ENCODE measurements around the gene MYO18A. TPM values are rescaled to one million over a fixed set of nuclear protein-coding genes. Genes with fewer than 3 reads are reported as not detected.

The MYO18A gene
- total RNA-seq, 1 experiment from 2014 or later: 8.4 TPM

DNA sequence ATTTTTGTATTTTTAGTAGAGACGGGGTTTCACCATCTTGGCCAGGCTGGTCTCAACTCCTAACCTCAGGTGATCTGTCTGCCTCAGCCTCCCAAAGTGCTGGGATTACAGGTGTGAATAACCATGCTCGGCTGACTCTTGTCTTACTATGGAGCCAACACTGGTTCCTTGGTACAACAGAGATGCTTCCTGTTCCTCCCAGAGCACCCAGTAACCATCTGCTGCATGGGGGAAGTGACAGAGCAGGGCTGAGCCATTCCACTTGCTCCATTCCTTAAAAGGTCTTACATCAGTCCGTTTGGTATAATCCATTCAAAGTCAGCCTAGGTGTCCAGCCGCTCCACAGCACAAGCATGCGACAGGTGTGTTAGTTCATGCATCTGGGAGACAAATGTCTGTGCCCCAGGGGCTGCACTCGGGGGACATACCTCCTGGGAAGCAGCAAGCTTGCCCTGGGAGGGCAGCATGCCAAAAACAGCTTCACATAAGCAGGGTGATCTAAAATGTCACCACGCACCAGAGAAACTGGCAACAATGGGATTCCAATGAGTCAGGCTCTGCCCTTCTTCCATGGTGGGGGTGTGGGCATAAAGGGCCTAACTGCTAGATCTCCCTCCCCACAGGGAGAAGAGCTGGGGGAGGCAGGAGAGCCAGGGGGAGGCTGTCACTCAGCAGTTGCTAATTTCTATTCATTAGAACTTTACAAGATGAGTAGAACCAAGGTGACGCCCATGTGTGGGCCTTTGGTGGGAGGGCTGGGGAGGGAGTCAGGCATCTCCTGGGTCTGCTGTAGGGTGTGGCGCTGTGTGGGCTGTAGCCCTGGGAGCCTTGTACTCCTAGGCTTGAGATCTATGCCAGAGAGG, 101.8 kb downstream of the MYO18A start:
- DNase-seq (ENCODE audit: low spot score): peak; percentile 20

DNA sequence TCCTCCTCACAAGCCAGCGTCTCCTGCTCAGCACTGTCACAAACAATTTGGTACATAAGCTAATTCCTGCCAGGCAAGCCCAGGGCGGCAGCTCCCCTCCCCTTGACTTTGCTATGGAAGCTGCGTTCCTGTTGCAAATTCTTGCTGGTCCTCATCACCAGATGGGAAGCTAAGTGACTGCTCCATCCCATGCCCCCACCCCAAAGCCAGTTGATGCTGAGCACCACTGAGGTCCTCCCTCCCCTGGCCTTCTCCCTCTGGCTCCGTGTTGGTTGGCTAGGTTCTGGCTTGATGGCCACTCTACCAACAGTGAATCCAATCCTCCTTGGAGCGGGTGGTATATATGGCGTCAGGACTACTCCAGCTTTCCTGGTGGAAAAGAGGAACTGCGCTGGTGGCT, 102.9 kb downstream of the MYO18A start:
- no peak for DNase-seq (ENCODE audit: low spot score)

DNA sequence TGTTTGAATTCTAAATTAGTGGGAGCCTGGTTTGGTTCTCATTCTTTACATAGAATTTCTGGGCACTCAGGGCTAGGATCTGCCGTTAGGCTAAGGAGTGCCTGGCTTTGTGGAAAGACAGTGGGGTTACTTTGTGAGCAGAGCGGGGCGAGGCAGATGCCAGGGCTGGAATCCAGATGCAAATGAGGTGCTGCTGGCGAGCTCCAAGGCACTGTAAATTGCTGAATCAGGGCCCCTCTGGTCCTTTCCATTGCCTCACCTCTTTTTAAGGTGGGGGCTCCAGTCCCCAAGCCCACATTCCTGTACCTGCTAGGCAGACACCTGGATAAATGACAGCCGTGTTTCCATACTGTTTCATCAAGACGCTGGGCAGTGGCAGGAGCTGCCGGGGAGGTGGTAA, 103.5 kb downstream of the MYO18A start:
- no peak for DNase-seq (ENCODE audit: low spot score)

DNA sequence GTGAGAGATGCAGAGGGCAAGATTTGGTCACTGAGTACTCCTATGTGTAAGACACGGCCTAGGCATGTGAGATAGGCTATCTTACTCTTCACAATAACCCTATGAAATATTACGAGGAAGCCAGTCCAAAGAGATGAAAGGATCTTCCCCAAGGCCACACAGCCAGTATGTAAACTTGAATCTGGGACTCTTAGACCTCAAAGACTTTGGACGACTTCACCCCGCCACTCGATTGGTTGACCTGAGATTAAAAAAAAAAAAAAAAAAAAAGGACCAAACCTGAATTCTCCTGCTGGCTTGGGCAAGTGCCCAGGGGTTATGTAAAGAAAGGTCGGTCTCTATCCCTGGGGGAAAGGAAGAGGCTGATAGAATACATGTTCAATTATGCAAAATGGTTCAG, 104.1 kb downstream of the MYO18A start:
- no peak for DNase-seq (ENCODE audit: low spot score)

DNA sequence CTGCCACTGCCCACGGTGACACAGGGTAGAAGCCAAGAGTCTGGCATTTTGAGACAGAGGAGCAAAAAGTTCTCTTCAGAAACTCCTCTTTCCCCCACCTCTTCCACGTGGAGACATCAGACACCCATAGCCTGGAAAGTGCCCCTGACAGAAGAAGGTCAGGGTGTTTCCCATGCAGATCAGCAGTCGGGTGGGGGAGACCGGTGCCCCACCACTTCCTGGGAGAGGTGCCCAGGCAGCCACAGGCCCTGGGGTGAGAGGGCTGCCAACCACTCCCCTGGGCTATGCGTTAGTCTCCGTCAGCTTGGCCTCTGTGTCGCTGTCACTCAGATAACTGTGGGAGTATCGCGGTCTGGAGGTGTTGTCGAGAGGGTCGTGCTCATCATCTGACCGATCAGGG, 105.7 kb downstream of the MYO18A start:
- no peak for DNase-seq (ENCODE audit: low spot score)

DNA sequence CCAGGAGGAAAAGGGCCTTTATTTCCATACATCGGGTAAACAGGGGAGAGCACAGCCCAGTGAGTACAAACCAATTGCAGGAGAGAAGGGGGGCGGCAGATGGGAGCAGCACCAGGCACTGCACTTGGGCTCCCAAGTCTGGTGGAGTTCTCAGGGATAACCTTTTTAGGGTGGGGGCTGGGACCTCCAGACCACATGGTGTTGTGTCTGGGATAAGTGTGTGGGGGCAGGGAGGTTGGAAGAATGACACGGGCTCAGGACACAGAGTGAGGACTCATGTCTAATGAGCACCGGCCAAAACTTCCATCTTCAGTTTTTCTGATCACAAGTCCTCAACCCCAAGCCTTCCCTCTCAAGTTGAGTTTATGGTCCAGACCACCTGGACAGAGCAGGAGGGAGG, 106.7 kb downstream of the MYO18A start:
- DNase-seq (ENCODE audit: low spot score): no peak

DNA sequence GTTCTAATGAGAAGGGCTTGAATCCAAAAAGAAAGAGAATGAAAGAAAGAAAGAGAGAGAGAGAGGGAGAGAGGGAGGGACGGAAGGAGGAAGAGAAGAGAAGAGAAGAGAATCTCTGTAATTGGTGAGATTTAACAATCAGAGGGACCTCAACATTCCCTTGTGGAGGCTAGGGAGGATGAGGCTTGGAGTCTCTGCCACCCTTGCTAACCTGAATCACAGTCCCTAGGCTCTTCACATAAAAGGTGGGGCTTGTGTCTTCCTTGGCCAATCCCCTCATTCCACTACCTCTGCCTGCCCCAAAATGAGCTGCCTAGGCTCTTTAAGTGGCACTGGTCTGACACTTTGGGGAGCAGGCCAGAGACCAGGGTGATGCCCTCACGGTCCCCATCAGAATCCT, 107.2 kb downstream of the MYO18A start:
- DNase-seq (ENCODE audit: low spot score): no peak

DNA sequence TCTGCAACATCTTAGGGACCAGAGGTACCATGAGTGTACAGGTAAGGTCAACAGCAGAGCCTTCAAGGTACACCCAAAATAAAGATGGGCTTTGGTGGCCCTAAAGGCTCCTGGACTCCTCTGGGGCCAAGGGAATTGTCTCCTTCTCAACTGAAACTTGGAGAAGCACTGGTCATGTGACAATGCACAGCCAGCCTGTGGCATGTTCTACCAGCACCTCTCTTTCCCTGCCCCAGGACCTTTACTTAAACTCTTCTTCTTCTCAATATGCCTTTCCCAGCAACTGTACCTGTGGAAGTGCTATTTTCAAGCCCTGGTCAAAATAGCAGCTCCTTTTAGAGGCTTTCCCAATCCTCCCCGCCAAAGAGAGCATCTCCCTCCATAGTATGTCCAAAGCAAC, 108.9 kb downstream of the MYO18A start:
- DNase-seq (ENCODE audit: low spot score): no peak

DNA sequence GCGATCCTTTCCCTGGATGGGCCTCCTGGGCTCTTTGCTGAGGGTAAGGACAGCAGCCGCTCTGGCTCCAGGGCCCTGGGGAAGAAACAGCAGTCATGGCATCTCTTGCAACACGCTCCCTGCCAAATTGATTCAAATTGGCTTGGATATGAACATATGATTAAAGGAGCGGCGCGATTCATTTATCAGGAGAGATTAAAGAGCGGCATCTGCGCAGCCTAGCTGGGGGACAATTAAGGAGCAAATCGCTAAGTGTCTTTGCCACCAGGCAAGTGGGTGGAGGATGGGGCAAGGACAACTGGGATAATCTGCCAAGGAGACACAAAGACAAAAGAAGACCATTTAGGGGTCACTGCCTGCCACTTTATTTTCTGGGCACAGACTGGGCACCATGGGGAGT, 109.4 kb downstream of the MYO18A start:
- no peak for DNase-seq (ENCODE audit: low spot score)

DNA sequence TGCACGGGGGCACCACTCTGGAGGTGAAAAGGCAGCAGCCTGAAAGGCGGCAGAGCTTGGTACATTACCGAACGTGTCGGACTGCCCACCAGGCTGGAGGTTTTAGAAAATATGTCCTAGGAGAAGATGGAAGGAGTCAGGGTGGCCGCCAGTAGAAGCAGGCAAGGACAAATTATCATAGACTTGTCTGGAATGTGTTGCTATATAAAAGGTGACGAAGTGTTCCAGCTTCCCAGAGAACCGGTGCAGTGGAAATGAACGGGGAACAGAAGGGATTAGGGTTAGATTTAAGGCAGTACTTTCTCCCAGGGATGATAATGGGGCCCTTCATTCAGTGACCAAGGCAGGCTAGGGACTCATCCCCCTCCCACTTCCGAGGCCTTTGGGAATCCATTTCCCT, 109.9 kb downstream of the MYO18A start:
- DNase-seq (ENCODE audit: low spot score): no peak

DNA sequence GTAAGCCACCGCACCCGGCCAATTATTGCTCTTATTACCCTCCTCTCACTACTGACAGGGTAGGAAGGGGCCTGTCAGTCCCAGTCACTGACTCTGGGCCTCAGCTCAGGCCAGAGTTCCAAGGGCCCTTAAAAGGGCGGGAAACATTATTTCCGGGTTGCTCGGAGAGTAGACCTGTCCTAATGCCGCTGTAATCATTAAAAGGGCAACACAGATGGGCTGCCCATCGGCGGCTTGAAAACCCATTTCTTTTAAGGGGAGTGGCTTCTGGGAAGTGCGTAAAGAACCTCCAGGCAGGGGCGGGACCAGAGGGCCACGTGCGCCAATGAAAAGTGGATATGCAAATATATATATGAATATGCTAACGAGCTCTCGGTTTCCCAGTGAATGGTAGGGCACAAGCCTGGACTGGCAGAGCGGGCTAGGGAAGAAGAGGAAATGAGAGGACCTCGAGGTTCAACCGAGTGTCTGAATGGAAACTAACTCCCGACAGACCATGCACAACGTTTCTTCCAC, 110.6 kb downstream of the MYO18A start:
- no peak for DNase-seq (ENCODE audit: low spot score)

DNA sequence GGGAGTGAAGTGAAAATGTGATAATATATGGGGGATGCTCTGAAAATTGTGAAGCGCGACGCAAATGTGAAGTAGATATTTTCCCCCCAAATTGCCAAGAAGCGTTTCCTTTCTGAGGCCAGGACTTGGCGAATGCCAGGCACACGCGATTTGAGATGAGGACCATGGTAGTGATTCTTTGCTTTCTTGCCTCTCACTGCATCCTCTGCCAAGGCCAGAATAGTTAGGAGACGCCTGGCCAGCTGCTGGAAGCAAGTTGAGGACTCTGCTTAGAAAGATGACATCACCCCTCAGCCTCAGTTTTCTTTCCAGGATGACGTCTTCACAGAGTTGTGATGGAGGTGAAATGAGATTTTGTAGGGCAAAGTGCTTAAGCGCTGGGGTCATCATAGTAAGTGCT, 111.4 kb downstream of the MYO18A start:
- DNase-seq (ENCODE audit: low spot score): no peak

DNA sequence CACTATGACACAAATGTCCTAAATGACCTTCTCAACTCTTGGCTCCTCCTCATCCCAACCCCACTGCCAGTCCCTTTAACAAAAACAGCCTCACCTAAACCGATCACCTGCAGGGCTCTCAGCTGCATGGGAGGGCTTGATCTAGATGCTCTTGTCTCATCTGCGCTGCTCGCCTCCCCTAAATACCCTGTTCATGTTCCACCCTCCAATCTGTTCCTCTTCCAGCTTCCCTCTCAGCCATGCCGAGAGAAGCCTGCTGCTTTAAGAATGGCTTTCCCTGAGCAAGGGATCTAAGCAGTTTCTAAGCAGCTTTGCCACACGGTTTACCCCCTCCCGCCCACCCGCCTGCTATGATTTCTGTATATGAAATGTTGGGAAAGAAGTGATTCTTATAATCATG, 113.6 kb downstream of the MYO18A start:
- no peak for DNase-seq (ENCODE audit: low spot score)

DNA sequence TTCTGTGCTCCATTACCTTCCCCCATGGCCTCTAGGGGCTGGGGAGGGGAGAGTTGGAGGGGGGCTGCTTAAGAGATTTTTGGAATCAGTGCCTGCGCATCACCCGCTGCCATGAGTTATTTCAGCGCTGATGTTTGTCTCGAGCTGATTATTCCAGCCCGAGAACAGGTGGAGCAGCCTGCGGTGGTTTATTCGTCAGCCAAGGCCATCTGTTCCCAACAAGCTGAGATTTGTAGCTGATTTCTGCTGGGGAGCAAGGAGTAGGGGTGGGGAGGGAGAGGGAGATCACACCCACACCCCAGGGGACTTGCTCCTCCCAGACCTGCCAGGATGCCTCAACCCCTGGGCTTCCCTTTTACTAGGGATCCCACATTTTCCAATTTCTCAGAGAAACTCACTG, 114.2 kb downstream of the MYO18A start:
- DNase-seq (ENCODE audit: low spot score): no peak

DNA sequence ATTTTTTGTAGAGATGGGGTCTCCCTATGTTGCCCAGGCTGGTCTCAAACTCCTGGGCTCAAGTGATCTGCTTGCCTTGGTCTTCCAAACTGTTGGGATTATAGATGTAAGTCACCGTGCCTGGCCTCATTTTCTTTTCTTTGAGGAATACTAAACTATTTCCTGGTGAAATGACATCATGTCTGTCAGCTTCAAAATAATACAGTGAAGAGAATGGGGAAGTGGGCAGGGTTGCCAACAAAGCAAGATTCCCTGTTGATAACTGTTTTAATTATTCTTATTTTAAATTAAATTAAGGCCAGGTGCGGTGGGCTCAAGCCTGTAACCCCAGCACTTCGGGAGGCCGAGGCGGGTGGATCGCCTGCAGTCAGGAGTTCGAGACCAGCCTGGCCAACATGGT, 116.2 kb downstream of the MYO18A start:
- no peak for DNase-seq (ENCODE audit: low spot score)

DNA sequence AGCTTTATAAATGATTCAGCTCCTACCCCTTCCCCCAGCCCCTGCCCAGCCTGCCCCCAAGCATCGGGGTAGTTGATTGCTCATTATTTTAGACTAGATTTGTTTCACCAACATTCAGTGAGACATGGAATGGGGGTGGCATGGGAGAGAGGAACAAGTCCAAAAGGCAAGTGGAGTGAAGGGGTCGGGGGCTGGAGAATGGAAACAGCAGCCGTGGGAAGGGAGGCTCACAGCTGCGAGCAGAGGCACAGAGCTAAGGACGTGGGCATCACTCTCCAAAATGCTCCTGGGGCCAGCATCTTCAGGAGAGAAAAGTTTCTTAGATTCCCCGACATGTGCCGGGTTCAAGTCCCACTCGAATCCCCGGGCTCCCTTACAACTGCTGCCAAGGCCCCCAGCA, 118.0 kb downstream of the MYO18A start:
- no peak for DNase-seq (ENCODE audit: low spot score)

DNA sequence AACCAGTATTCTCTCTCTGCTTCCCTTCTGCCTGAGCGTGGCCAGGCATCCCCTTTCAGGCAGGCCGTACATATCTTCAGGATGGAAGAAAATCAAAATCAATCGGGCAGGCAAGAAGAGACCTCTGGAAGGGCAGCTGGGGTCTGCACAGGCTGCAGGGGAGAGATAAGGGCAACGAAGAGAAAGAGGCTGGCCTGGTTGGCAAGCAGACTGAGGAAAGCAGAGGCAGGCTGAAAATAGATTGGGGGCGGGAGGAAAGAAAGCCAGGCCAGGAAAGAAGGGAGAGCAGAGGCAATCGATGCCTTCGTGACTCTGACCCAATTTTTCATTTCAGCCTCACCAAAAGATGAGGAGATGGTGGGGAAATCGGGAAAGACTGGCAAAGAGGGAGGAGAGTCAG, 119.2 kb downstream of the MYO18A start:
- DNase-seq (ENCODE audit: low spot score): no peak

DNA sequence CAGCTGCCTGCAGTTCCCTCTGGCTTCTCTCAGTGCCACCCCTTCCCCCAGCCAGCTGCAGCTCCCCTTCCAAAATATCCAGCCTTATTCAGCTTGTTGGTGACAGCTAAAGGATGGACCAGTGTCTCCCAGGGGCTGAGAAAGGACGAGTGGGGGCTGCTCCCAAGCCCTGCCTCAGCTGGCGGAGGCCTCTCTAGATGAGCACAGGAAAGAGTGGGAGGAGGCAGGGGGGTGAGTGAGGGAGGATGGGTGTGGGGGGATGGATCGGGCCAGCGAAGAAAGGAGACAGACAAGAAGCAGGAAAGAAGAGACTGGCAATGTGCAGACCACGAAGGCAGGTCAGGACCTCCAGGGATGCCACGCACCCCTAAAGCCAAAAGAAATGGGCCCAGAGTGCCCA, 119.7 kb downstream of the MYO18A start:
- DNase-seq (ENCODE audit: low spot score): no peak

DNA sequence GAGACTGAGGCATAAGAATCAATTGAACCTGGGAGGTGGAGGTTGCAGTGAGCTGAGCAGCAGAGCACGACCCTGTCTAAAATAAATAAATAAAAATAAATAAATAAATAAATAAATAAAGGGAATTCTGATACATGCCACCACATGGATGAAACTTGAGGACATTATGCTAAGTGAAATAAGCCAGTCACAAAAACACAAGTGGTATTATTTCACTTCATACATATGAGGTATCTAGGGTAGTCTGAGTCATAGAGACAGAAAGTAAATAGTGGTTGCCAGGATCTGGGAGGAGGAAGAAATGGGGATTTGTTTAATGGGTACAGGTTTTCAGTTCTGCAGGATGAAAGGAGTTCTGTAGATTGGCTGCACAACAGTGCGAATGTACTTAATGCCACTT, 120.9 kb downstream of the MYO18A start:
- peak; percentile 40 for DNase-seq (ENCODE audit: low spot score)

DNA sequence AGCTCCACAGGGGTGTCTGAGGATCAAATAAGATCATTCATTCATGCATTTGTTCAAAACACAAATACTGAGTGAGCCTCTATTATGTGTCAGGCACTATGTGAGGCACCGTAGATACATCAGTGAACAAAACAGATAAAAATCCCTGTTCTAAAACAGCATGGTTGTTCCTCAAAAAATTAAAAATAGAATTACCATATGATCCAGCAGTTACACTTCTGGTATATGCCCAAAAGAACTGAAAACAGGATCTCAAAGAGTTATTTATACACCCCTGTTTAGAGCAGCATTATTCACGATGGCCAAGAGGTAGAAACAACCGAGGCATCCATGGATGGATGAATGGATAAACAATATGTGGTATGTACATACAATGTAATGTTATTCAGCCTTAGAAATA, 121.8 kb downstream of the MYO18A start:
- no peak for DNase-seq (ENCODE audit: low spot score)

DNA sequence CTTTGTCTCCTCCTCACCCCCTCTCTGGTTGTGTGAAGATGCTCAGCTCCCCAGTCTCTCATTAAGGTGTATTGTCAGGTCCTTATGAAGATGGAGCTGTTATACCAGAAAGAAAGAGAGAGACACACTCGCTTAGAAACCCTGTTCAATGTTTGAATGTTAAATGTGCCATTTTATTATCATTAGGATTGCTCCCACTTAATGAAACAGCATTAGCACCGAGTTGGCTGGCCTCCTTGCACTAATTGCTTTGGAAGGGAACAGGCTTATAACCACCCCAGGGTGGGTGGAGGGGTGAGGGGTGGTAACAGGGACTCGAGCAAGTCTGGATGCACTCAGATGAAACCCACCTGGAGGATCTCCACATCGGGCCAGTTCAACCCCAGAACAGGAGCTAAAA, 122.8 kb downstream of the MYO18A start:
- no peak for DNase-seq (ENCODE audit: low spot score)

DNA sequence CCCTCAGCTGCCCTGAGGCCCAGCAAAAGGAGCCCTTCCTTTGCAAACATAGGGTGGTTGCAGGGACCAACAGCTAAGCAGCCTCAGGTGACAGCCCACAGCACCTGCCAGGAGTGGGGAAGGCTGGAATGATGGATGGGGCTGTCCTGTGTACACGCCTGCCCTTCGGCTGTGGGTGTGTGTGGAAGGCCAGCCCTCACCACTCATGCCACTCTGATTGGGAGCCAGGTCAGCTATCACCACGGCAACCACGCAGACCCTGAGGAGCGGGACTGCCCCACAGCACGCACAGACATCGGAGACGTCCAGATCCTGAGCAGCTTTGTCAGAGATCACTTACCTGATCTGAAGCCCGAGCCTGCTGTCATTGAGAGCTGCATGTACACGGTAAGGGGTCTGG, 125.4 kb downstream of the MYO18A start:
- DNase-seq (ENCODE audit: low spot score): no peak

DNA sequence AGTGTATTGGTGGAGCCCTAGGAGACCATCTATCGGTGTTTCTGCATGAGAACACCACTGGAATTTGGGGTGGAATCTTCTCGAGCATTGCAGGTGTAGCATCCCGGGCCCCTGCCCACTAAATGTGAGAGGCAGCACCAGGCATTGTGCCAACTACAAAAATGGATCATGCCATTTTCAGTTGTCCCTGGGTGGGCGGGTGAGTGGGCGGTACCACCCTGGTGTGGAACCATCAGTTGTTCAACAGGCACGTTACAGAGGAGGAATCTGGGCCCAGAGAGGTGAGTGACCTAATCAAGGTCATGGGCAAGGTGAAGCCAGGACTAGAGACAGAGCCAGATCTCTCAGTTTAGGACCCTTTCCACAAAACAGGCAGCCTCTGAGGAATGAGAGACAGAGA, 128.5 kb downstream of the MYO18A start:
- no peak for DNase-seq (ENCODE audit: low spot score)

DNA sequence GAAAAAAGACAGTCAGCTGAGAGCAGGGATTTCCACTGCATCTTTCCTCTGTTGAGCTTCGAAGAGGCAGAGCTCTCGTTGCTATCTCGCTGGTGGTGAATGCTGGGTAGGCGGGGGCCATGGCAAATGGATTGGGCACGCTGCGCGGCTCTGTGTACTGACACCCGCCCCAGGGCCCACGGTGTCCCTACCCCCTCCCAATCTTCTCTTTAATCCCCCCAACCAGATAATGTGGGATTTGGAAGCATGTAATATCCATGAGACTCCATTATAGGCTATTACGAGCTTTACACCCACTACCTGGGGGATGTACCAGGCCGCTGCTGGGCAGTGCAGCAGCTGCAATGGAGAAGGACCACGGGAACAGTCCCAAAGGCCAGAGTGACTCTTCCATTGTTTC, 129.0 kb downstream of the MYO18A start:
- no peak for DNase-seq (ENCODE audit: low spot score)

Measured in H4 (cell line).